ENCODE data around the gene RHOC. TPM values are rescaled to one million over a fixed set of nuclear protein-coding genes. Genes with fewer than 3 reads are reported as not detected.
A peak's percentile ranks its signal among the peaks of the same experiment; 100 is the strongest.
"Not testable (repeated sequence)": the region's sequence is repeated elsewhere in the genome, so short reads cannot be mapped to it uniquely, and the experiment has no call there.

The RHOC gene
- polyA plus RNA-seq, 3 donors from 2014 or later: 444 to 613 (median 572) TPM

GRCh38 chr1:112723511-112723839, 16.5 kb upstream of the RHOC start:
- Mint-ChIP-seq H3K36me3 (no peaks in the 10 kb centered on the region), H3K4me3 (peak overlapping the region in 1 of 5 donors; percentile 5), H3K27me3 (ENCODE audit: low read depth in 3 of 3) (peaks cover 3 to 14% (median 3%) of the 10 kb centered on the region in 3 donors), H3K27ac (no peak overlapping the region), H3K4me1 (peaks cover 4 to 6% of the 10 kb centered on the region in 2 donors), H3K9me3 (no peaks in the 10 kb centered on the region)
- no peak for DNase-seq

- Mint-ChIP-seq H3K36me3 (no peaks in the 10 kb centered on the region), H3K4me3 (peak overlapping the region in 1 of 5 donors; percentile 5), H3K27me3 (ENCODE audit: low read depth in 3 of 3) (peaks cover 3 to 14% (median 3%) of the 10 kb centered on the region in 3 donors), H3K4me1 (peaks cover 6 to 7% of the 10 kb centered on the region in 2 donors), H3K27ac (no peak overlapping the region), H3K9me3 (no peaks in the 10 kb centered on the region)
- no peak for DNase-seq
These were observed 15.9 kb upstream of the RHOC start for GRCh38 chr1:112722601-112723510.

GRCh38 chr1:112721966-112722524, 15.1 kb upstream of the RHOC start:
- Mint-ChIP-seq H3K4me1 (peaks cover 6 to 7% of the 10 kb centered on the region in 2 donors), H3K27me3 (ENCODE audit: low read depth in 3 of 3) (peaks cover 3 to 14% (median 3%) of the 10 kb centered on the region in 3 donors), H3K27ac (no peak overlapping the region), H3K4me3 (no peak overlapping the region), H3K9me3 (no peaks in the 10 kb centered on the region), H3K36me3 (no peaks in the 10 kb centered on the region)
- DNase-seq: no peak

- not testable (repeated sequence) for H3K4me3 Mint-ChIP-seq, H3K27ac Mint-ChIP-seq, H3K9me3 Mint-ChIP-seq, H3K36me3 Mint-ChIP-seq, DNase-seq
- peaks cover 8 to 11% of the 10 kb centered on the region in 2 donors for H3K4me1 Mint-ChIP-seq
- peaks cover 3 to 14% (median 3%) of the 10 kb centered on the region in 3 donors for H3K27me3 Mint-ChIP-seq (ENCODE audit: low read depth in 3 of 3)
These were observed 14.4 kb upstream of the RHOC start for GRCh38 chr1:112721294-112721693.

- Mint-ChIP-seq H3K4me3 (no peak overlapping the region), H3K27ac (no peak overlapping the region), H3K9me3 (no peaks in the 10 kb centered on the region), H3K36me3 (no peaks in the 10 kb centered on the region), H3K4me1 (peaks cover 13 to 16% of the 10 kb centered on the region in 2 donors), H3K27me3 (ENCODE audit: low read depth in 3 of 3) (peaks cover 3 to 15% (median 3%) of the 10 kb centered on the region in 3 donors)
- no peak for DNase-seq
These were observed 13.9 kb upstream of the RHOC start for GRCh38 chr1:112720800-112721199.

GRCh38 chr1:112719706-112720105, 12.8 kb upstream of the RHOC start:
- no peak overlapping the region for H3K4me3 Mint-ChIP-seq
- no peak for DNase-seq
- H3K36me3 Mint-ChIP-seq: no peaks in the 10 kb centered on the region
- H3K9me3 Mint-ChIP-seq: no peaks in the 10 kb centered on the region
- peaks cover 3 to 18% (median 3%) of the 10 kb centered on the region in 3 donors for H3K27me3 Mint-ChIP-seq (ENCODE audit: low read depth in 3 of 3)
- H3K4me1 Mint-ChIP-seq: peaks cover 18 to 22% of the 10 kb centered on the region in 2 donors
- H3K27ac Mint-ChIP-seq: no peak overlapping the region

- Mint-ChIP-seq H3K4me3 (peak overlapping the region in 2 of 5 donors; percentile 12 to 71), H3K36me3 (no peaks in the 10 kb centered on the region), H3K4me1 (peaks cover 25 to 30% of the 10 kb centered on the region in 2 donors), H3K27ac (no peak overlapping the region), H3K9me3 (no peaks in the 10 kb centered on the region), H3K27me3 (ENCODE audit: low read depth in 3 of 3) (peaks cover 3 to 18% (median 8%) of the 10 kb centered on the region in 3 donors)
- peak; percentile 63 to 71 (median 67) for DNase-seq
These were observed 11.9 kb upstream of the RHOC start for GRCh38 chr1:112718691-112719418.

GRCh38 chr1:112717263-112717873, 10.4 kb upstream of the RHOC start:
- Mint-ChIP-seq H3K4me1 (peaks cover 23 to 32% of the 10 kb centered on the region in 2 donors), H3K4me3 (no peak overlapping the region), H3K27me3 (ENCODE audit: low read depth in 3 of 3) (peaks cover 3 to 11% (median 10%) of the 10 kb centered on the region in 3 donors), H3K9me3 (no peaks in the 10 kb centered on the region), H3K36me3 (no peaks in the 10 kb centered on the region), H3K27ac (peak overlapping the region in 1 of 6 donors; percentile 30)
- no peak for DNase-seq

- Mint-ChIP-seq H3K4me3 (peak overlapping the region; percentile 88 to 95 (median 89)), H3K4me1 (peaks cover 23 to 32% of the 10 kb centered on the region in 2 donors), H3K9me3 (no peaks in the 10 kb centered on the region), H3K27ac (peak overlapping the region; percentile 70 to 91 (median 79)), H3K27me3 (ENCODE audit: low read depth in 3 of 3) (peaks cover 3 to 11% (median 9%) of the 10 kb centered on the region in 3 donors), H3K36me3 (no peaks in the 10 kb centered on the region)
- DNase-seq: peak; percentile 75 to 77 (median 76)
These were observed 9.3 kb upstream of the RHOC start for GRCh38 chr1:112716133-112716720.

GRCh38 chr1:112715264-112716053, 8.5 kb upstream of the RHOC start, which contains the start of gene PPM1J:
Gene PPM1J (minus strand): TSS chr1:112715332. CDS start chr1:112715301, 31 bp downstream.
- H3K4me3 Mint-ChIP-seq: peak within 1 kb of the TSS; percentile 88 to 95 (median 89)
- H3K36me3 Mint-ChIP-seq: no peaks in the 10 kb centered on the region
- H3K9me3 Mint-ChIP-seq: no peaks in the 10 kb centered on the region
- peak; percentile 94 to 96 (median 95) for DNase-seq
- H3K27me3 Mint-ChIP-seq (ENCODE audit: low read depth in 3 of 3): peaks cover 3 to 11% (median 9%) of the 10 kb centered on the region in 3 donors
- H3K27ac Mint-ChIP-seq: peak within 1 kb of the TSS; percentile 70 to 91 (median 82)
- peaks cover 23 to 32% of the 10 kb centered on the region in 2 donors for H3K4me1 Mint-ChIP-seq

- Mint-ChIP-seq H3K4me3 (peak overlapping the region; percentile 77 to 89 (median 82)), H3K4me1 (peaks cover 23 to 32% of the 10 kb centered on the region in 2 donors), H3K36me3 (no peaks in the 10 kb centered on the region), H3K27ac (no peak overlapping the region), H3K27me3 (ENCODE audit: low read depth in 3 of 3) (peaks cover 0 to 11% (median 4%) of the 10 kb centered on the region in 3 donors), H3K9me3 (no peaks in the 10 kb centered on the region)
- DNase-seq: no peak
These were observed 7.7 kb upstream of the RHOC start for GRCh38 chr1:112714313-112715263.
